DND-41 (cell line): ENCODE data around the gene SNCG.

Source experiments
- ATAC-seq: fragments of 200-7000 bp; cut with Tn5 transposase; 3 replicates; pipeline ENCODE4 v1.9.1; 2021; ENCODE audit warnings: low read depth; ENCODE audit not compliant: insufficient read depth
- DNase-seq: peaks from one replicate; pipeline ENCODE4 v3.0.0-alpha.2; 2020
- H2AFZ ChIP-seq: 2 replicates; pipeline ENCODE4 v1.6.0; 2012; ENCODE audit warnings: low read depth, low read length
- H3K27ac ChIP-seq: 2 replicates; pipeline ENCODE4 v1.5.1; 2012; ENCODE audit warnings: low read length, inconsistent platforms
- H3K27me3 ChIP-seq: fragments of 200-600 bp; sonication (generic); 2 replicates; pipeline ENCODE4 v1.6.0; 2012; ENCODE audit warnings: low read length, mild to moderate bottlenecking, inconsistent platforms; ENCODE audit not compliant: insufficient read depth, poor library complexity
- H3K36me3 ChIP-seq: 2 replicates; pipeline ENCODE4 v1.5.1; 2012; ENCODE audit warnings: low read length, inconsistent platforms; ENCODE audit not compliant: insufficient read depth
- H3K4me1 ChIP-seq: 2 replicates; pipeline ENCODE4 v1.5.1; 2012; ENCODE audit warnings: mild to moderate bottlenecking, low read length; ENCODE audit not compliant: insufficient read depth
- H3K4me2 ChIP-seq: 2 replicates; pipeline ENCODE4 v1.6.0; 2012; ENCODE audit warnings: mild to moderate bottlenecking, moderate library complexity, low read length, inconsistent platforms; ENCODE audit not compliant: insufficient read depth
- H3K4me3 ChIP-seq, 2 experiments: fragments of 200-600 bp in 1 of 2; shearing (Covaris generic) in 1 of 2; 2 replicates each; pipeline ENCODE4 v1.5.1; 2012 to 2016; ENCODE audit warnings: inconsistent platforms in 2 of 2, low read length in 2 of 2, mild to moderate bottlenecking in 2 of 2, low read depth in 1 of 2, moderate library complexity in 1 of 2
- H3K79me2 ChIP-seq: 2 replicates; pipeline ENCODE4 v1.6.0; 2012; ENCODE audit warnings: low read length, inconsistent platforms; ENCODE audit not compliant: insufficient read depth
- H3K9ac ChIP-seq: 2 replicates; pipeline ENCODE4 v1.6.0; 2012; ENCODE audit warnings: low read depth, mild to moderate bottlenecking, inconsistent platforms, low read length, moderate library complexity
- H3K9me3 ChIP-seq: 2 replicates; pipeline ENCODE4 v1.5.1; 2012; ENCODE audit warnings: low read length, moderate library complexity, mild to moderate bottlenecking, inconsistent platforms; ENCODE audit not compliant: insufficient read depth, severe bottlenecking
- H4K20me1 ChIP-seq: 2 replicates; pipeline ENCODE4 v1.6.0; 2012; ENCODE audit warnings: low read length; ENCODE audit not compliant: insufficient read depth
- EZH2 ChIP-seq: IDR thresholded peaks from 3 replicates; pipeline ENCODE4 v1.6.1; 2012; ENCODE audit warnings: borderline replicate concordance, low read depth, mild to moderate bottlenecking, moderate library complexity, low read length, inconsistent platforms; ENCODE audit not compliant: severe bottlenecking
- TF ChIP-seq, protein P1 (sequence below): IDR thresholded peaks from 2 replicates; pipeline ENCODE4 v1.5.1; 2012; ENCODE audit warnings: borderline replicate concordance, low read length, moderate library complexity, mild to moderate bottlenecking; ENCODE audit not compliant: poor library complexity, severe bottlenecking; ENCODE audit errors: extremely low read depth

Gene SNCG

GRCh38 chr10:86967481-86967941 is 9.1 kb downstream of the SNCG start:
- no peak for ATAC-seq
- no peak for DNase-seq
- Histone ChIP-seq H2AFZ (no peak overlapping the region), H3K4me3 (no peak overlapping the region), H3K4me1 (no peaks in the 10 kb centered on the region), H4K20me1 (no peaks in the 10 kb centered on the region; the same call in 1 of the 2 replicates), H3K9ac (no peak overlapping the region), H3K36me3 (no peaks in the 10 kb centered on the region), H3K27ac (no peak overlapping the region), H3K79me2 (no peaks in the 10 kb centered on the region), H3K9me3 (no peaks in the 10 kb centered on the region), H3K27me3 (no peaks in the 10 kb centered on the region), H3K4me2 (no peak overlapping the region)
- TF ChIP-seq EZH2: no peak
- TF ChIP-seq, protein P1, sequence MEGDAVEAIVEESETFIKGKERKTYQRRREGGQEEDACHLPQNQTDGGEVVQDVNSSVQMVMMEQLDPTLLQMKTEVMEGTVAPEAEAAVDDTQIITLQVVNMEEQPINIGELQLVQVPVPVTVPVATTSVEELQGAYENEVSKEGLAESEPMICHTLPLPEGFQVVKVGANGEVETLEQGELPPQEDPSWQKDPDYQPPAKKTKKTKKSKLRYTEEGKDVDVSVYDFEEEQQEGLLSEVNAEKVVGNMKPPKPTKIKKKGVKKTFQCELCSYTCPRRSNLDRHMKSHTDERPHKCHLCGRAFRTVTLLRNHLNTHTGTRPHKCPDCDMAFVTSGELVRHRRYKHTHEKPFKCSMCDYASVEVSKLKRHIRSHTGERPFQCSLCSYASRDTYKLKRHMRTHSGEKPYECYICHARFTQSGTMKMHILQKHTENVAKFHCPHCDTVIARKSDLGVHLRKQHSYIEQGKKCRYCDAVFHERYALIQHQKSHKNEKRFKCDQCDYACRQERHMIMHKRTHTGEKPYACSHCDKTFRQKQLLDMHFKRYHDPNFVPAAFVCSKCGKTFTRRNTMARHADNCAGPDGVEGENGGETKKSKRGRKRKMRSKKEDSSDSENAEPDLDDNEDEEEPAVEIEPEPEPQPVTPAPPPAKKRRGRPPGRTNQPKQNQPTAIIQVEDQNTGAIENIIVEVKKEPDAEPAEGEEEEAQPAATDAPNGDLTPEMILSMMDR: no peak

DNA sequence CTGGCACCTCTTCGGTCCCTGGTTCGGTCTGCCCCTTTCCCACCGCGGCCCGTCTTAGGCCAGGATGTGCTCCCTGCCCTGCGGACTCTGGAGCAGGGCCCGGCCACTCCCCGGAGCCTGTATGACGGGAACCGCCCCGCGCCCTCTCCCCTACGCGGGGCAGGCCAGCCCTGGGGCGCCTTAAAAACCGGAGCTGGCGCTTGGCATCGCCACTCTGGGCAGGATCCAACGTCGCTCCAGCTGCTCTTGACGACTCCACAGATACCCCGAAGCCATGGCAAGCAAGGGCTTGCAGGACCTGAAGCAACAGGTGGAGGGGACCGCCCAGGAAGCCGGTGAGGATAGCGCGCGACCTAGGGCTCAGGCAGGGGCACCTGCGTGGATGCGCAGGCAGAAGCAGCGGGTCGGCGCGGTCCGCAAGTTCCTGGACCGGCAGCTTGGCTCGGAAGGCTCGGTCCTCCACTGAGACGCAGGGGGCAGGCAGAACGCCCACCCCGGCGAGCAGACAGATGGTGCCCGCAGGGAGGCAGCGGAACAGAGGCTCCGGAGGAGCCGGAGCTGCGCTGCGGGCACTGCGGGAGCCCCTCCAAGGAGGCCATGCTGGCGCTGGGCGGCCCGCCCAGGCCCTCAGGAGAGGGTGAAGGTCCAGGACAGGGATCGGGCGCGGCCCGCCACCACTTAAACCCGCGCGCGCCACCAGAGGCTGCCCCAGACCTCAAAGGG is 10.0 kb downstream of the SNCG start, which contains the start of gene ADIRF:
TSS of gene ADIRF (plus strand) at position 212 of the 723 bp plus-strand sequence. CDS start at position 275, 63 bp downstream.
- no peaks in the 10 kb centered on the region for H3K27me3 ChIP-seq
- no peaks in the 10 kb centered on the region for H4K20me1 ChIP-seq
- no peak within 1 kb of the TSS for H2AFZ ChIP-seq
- DNase-seq (no peak), ATAC-seq (no peak)
- H3K9ac ChIP-seq: no peak within 1 kb of the TSS
- TF ChIP-seq, protein P1: no peak
- TF ChIP-seq EZH2: no peak
- H3K36me3 ChIP-seq: no peaks in the 10 kb centered on the region
- H3K4me3 ChIP-seq: no peak within 1 kb of the TSS
- no peaks in the 10 kb centered on the region for H3K9me3 ChIP-seq
- H3K4me1 ChIP-seq: no peaks in the 10 kb centered on the region
- no peaks in the 10 kb centered on the region for H3K79me2 ChIP-seq
- no peak within 1 kb of the TSS for H3K4me2 ChIP-seq
- H3K27ac ChIP-seq: no peak within 1 kb of the TSS

- no peaks in the 10 kb centered on the region for H3K4me1 ChIP-seq
- no peak overlapping the region for H3K4me2 ChIP-seq
- H3K27ac ChIP-seq: no peak overlapping the region
- H2AFZ ChIP-seq: no peak overlapping the region
- no peak overlapping the region for H3K9ac ChIP-seq
- no peaks in the 10 kb centered on the region for H3K27me3 ChIP-seq
- DNase-seq (no peak), ATAC-seq (no peak)
- TF ChIP-seq, protein P1: no peak
- no peak for TF ChIP-seq EZH2
- H4K20me1 ChIP-seq: no peaks in the 10 kb centered on the region
- no peak overlapping the region for H3K4me3 ChIP-seq
- no peaks in the 10 kb centered on the region for H3K79me2 ChIP-seq
- H3K9me3 ChIP-seq: no peaks in the 10 kb centered on the region
- H3K36me3 ChIP-seq: no peaks in the 10 kb centered on the region
Observed at GRCh38 chr10:86968994-86969355, 10.6 kb downstream of the SNCG start.
